IPS-NIHi11 (cell line): Measurements from ENCODE around the gene MOV10L1.
"Not testable (repeated sequence)": the region's sequence is repeated elsewhere in the genome, so short reads cannot be mapped to it uniquely, and the experiment has no call there.

Source experiments
- DNase-seq: peaks from one replicate; pipeline ENCODE4 v3.0.0; 2012; ENCODE audit warnings: mixed read lengths, low spot score

The MOV10L1 gene

GRCh38 chr22:50078246-50078645, 11.6 kb upstream of the MOV10L1 start:
- no peak for DNase-seq

- DNase-seq: no peak
Observed at GRCh38 chr22:50078761-50079160, 11.0 kb upstream of the MOV10L1 start.

- DNase-seq: no peak
Observed at GRCh38 chr22:50080077-50080465, 9.7 kb upstream of the MOV10L1 start.

- DNase-seq: no peak
Observed at GRCh38 chr22:50081426-50082196, 8.2 kb upstream of the MOV10L1 start.

GRCh38 chr22:50082197-50082715, 7.5 kb upstream of the MOV10L1 start:
- DNase-seq: no peak

GRCh38 chr22:50082961-50083461, 6.8 kb upstream of the MOV10L1 start:
- no peak for DNase-seq

GRCh38 chr22:50083462-50084079, 6.2 kb upstream of the MOV10L1 start:
- no peak for DNase-seq

GRCh38 chr22:50084080-50084477, 5.7 kb upstream of the MOV10L1 start:
- no peak for DNase-seq

GRCh38 chr22:50084614-50085021, 5.2 kb upstream of the MOV10L1 start:
- DNase-seq: no peak

- DNase-seq: no peak
Observed at GRCh38 chr22:50085211-50085972, 4.4 kb upstream of the MOV10L1 start, which contains the start of gene MLC1. TSS of gene MLC1 (minus strand) at chr22:50085426. CDS start at chr22:50084902, 524 bp downstream.

- no peak for DNase-seq
Observed at GRCh38 chr22:50086526-50086925, 3.3 kb upstream of the MOV10L1 start.

GRCh38 chr22:50086975-50087374, 2.8 kb upstream of the MOV10L1 start:
- not testable (repeated sequence) for DNase-seq

GRCh38 chr22:50087646-50088045, 2.2 kb upstream of the MOV10L1 start:
- no peak for DNase-seq

GRCh38 chr22:50088096-50088495, 1.7 kb upstream of the MOV10L1 start:
- DNase-seq: no peak

- no peak for DNase-seq
Observed at GRCh38 chr22:50089231-50089630, 575 bp upstream of the MOV10L1 start.

- no peak for DNase-seq
Observed at GRCh38 chr22:50090412-50090714, 557 bp downstream of the MOV10L1 start.

GRCh38 chr22:50091092-50091768, 1.4 kb downstream of the MOV10L1 start:
- no peak for DNase-seq

- no peak for DNase-seq
Observed at GRCh38 chr22:50092342-50092741, 2.5 kb downstream of the MOV10L1 start.

- DNase-seq: no peak
Observed at GRCh38 chr22:50098052-50098451, 8.2 kb downstream of the MOV10L1 start.

- DNase-seq: peak; percentile 3
Observed at GRCh38 chr22:50101870-50102565, 12.2 kb downstream of the MOV10L1 start.

- DNase-seq: peak; percentile 62
Observed at GRCh38 chr22:50102946-50103345, 13.1 kb downstream of the MOV10L1 start.
